ENCODE data around the gene ANXA2.
"Not testable (repeated sequence)": the region's sequence is repeated elsewhere in the genome, so short reads cannot be mapped to it uniquely, and the experiment has no call there.

Gene ANXA2

GRCh38 chr15:60408463-60408981, 10.7 kb upstream of the ANXA2 start:
- DNase-seq = peak; percentile 40

DNA sequence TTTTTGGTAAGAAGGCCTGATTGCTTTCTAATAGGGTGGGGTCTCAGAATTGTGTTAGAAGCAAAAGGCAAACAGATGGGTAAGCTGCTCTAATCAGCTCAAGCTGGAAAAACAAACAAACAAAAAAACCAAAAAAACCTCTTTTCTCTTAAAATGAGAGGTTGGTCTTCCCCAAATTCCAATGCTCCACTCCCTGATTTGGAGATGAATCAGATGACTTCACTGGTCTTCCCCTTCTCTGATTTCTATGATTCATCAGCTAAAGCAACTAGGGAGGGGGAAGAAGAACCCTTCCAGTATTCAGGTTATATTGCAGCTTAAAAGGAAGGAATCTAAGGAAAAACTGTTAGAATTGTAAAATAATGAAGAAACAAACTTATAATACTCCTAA, 9.6 kb upstream of the ANXA2 start:
- DNase-seq = no peak

- DNase-seq = no peak
These were observed 9.0 kb upstream of the ANXA2 start for GRCh38 chr15:60406513-60407414.

DNA sequence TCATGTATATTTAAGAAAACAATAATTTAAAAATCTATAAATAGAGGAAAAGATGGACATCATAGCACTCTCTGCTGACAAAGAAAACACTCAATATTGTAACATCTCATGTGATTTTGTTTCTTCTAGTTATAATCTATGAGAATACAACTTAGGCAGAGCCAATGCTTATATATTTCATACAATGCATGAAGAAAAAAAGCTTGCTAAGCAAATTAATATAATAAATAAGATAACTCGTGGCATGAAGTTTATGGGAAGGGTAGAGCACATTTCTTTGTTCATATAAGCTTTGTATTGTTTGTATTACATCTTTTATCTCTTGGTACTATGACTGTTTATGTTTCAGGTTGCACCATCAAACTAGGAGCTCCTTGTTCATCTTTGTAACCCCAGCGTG, 7.6 kb upstream of the ANXA2 start:
- DNase-seq = no peak

- not testable (repeated sequence) for DNase-seq
These were observed 6.6 kb upstream of the ANXA2 start for GRCh38 chr15:60404351-60404750.

DNA sequence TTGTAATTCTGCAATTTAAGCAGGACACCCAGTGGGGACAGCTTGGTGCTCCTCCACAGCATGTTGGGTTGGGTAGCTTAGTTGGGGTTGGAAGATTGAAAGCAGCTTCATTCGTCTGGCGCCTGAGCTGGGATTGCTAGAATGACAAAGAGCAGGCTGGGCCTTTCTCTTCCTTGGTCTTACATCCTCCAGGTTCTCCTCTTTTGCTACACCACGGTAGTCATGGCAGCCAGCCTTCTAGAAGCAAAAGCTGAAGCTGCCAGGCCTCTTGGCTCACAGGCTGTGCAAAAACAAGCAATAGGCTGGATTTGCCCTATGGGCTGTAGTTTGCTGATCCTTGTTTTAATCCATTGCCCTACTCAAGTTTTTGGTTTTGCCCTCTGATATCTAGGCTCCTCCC, 3.2 kb upstream of the ANXA2 start:
- DNase-seq = no peak

GRCh38 chr15:60399931-60400330, 2.1 kb upstream of the ANXA2 start:
- DNase-seq = no peak

DNA sequence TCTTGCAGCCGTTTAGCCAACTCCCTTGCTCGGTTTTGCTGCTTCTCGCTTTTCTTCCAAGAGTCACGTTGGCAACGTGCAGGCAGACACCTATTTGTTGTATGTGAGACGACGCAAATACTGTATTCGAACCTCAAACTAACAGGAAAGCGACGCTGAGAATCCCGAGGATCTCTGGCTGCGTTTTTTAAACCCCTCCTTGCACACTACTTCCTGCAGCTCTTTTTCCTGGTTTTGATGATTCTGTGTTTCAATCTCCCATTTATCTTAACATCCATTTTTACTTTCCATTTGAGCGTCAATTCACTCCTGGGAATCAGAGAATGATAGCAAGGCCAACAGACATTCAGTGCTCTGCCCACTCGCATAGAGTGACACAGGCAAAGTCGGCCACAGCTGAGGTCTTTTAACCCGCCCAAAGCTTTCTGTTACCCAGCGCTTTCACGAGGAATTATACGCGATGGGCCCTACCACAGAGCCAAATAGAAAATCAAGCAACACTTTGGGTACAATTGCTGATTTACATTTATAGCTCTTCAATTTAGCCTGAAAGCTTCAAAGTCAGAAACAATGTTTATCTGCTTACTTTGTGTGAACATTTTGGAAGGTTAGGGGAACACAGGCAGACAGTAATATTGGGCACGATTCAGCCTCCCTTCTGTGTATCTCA, 1.6 kb upstream of the ANXA2 start:
- DNase-seq = no peak

DNA sequence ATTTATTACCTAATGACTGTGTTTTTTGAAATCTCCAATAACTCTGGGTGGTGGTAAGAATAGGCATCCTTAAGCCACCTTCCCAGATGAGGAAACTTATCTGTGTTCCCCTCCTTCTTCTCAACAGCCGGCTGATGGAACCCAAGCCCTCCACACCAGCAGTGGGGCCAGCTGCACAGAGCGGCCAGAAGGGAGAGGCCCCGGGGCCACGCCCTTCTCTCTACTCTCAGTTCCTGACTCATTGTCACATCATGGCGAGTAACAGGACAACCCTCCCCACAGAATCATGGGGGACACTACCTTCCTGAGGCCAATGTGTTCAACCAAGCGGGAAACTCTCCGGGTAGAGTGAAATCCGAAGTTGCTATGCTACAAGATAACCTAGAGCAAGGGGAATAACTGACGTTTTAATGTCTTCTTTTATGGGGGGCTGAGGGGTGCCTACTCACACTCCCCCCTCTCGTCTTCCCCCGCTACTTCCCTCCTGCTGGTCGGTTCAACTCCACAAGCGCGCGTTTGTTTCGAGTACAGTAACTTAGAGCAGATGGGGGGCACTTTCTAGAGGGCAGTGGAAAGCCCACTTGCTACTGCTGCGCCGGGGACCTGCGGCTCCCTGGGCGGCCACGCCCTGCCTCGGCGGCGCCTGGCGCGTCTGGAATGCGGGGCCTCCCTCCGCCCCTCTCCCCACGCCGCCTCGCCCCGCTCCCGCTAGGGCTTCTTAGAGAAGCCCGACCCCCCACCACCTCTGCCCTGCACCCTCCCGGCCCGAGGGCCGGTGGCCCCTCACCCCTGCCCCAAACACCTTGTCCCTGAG, 621 bp downstream of the ANXA2 start:
- DNase-seq = peak; percentile 50

GRCh38 chr15:60396560-60396957, 1.2 kb downstream of the ANXA2 start:
- DNase-seq = no peak

- no peak for DNase-seq
These were observed 1.7 kb downstream of the ANXA2 start for GRCh38 chr15:60396100-60396499.

- no peak for DNase-seq
These were observed 2.3 kb downstream of the ANXA2 start for GRCh38 chr15:60395276-60396011.

GRCh38 chr15:60394689-60395097, 3.1 kb downstream of the ANXA2 start:
- no peak for DNase-seq

DNA sequence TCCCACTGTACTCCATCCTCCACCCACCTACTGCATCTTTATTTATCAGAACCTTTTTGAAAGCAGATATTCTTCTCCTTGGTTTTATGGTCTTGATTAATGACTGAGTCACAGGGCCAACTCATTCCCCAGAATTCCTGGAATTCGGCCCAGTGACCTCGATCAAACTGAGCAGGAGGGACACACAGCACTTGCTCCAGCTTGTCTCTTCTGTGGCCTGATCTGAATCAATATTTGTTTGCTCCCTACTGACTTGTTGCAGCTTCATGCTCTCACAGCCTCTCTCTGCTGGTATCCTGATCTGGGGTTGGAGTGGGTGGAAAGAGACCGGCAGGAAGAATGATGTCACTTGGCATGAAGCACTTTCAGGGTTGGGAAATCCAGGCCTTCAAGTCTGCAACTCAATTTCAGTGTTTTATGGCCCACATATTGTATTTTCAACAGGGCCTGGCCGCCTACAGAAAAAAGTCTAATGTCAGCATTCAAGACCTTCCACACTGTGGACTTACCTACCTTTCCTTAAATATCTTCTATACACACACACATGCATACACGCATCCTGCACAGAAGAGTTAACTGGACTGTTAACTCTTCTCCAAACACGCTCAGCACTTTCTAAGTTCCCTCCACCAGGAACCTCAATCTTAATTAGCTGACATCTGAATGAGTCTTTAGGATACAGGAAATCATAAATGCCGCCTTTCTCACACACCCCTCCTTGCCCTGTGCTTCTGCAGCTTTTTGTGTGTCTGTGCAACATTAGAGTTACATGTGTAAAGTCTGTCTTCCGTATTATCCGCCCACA, 4.6 kb downstream of the ANXA2 start:
- DNase-seq = no peak

DNA sequence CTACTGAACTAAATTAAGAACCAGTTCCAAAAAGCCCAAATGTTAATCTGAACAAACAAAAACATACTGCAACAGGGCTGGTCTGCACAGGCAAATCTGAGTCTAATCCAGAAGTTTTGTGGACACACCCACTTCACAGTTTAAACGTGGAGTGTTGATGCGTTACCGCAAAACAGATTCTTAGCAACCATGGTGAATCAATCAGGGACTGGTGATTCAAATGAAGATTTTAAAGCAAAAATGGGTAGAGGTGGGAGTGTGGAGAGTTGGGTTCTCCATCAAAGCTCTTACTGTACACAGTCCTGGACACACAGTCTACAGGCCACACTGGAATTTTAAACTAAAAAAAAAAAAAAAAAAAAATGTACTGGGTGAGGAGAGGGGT, 5.2 kb downstream of the ANXA2 start:
- DNase-seq = peak; percentile 62

DNA sequence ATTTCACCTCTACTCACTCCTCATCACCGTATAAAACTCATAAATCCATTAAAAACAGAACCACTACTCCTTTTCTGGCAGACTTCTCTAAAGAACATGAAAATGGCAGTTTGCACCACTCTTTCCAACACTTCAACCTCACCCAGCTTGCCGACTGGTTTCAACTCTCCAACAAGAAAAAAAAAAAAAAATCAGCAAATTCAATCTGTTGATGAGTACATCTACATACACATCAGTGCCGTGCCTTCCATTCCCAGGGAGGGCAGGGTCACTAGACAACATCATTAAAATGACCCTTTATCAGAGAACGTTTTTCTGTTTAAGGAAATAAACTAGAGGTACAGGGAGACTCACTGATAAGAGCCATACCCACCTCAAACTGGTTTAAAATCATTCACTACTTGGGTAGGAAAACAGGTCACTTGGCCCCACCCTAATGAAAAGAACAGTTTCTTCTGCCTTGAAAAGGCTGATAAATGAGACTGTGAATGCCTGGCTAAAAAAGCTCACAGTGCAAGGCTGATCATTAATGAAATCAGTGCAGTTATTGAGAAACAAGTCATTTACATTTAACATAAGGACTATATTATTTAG, 6.0 kb downstream of the ANXA2 start:
- DNase-seq = no peak

DNA sequence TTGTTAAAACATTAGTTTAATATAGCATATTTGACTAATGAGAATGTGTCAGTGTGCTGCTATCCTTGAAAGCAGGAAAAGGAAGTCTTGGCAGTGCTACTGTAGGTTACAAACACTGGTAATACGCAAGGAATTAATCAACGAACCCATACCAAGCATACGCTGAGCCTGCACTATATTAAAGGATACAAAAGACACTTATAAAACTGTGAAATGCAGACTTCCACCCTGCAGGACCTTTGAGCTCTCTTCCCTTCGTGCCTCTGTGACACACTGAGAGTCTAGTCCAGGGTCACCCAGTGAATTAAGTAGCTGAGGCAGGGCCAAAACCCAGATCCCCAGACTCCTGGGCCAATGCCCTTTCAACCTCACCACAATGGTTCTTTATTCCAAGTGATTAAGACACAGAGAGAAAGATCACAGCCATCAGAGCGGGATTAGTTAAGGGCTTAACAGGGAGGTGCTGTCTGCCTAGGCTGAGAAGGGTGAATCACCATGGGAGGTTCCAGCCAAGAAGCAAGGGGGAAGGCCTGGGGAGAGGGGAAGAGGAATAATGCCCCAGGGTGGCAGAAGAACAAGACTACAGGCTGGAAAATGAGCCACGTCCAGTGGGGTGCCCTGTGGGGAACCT, 6.8 kb downstream of the ANXA2 start:
- DNase-seq = no peak

- no peak for DNase-seq
These were observed 7.6 kb downstream of the ANXA2 start for GRCh38 chr15:60390231-60390630.

DNA sequence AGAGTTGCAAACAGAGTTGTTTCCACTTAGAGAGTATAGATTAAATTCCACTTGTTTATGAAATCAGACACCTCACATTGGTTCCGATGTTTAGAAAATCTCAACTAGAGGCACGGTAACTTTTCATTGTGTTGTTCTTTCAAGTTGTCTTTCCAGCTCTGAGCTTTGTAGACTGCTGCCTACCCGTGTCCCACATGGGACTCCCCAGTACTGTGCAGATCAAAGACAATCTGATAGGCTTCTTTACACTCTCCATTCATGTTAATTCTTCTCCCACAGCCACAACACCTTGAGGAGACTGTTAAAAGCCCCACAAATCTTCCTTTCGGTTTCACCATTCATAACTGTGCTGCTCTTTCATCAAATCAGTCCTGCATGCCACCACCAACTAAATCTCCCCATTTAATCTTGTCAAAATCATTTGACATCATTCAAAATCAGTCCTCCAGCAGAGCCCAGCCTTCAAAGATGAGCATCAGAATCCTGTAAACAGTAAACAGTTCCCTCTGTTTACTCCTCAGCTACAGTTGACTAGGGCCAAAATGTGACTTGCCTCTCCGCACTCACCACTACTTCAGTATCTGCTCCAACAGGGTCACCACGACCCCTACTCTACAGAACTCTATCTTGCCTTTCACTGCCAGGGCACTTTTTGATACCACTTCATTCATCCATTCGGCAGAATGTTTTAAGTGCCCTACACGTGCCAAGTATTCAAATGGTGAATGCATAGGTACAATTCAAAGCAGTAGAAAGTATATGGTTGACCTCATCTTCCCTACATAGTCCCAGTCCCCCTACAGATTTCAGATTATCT, 8.3 kb downstream of the ANXA2 start:
- DNase-seq = peak; percentile 68

DNA sequence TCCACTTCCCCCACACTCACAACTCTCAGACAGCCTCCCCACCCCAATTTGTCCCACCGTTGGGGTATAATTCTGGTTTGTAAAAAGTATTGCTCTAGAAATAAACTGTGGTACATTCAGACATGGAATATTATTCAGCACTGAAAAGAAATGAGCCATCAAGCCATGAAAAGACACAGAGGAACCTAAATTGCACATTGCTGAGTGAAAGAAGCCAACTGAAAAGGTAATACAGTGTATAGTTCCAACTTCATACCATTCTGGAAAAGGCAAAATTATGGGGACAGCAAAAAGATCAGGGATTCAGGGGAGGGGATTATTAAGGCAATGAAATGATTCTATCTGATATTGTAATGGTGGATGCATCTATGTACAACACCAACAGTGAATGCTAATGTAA, 10.5 kb downstream of the ANXA2 start:
- DNase-seq = no peak
